SK-N-SH (cell line): ENCODE measurements around the gene CCDC178. TPM values are rescaled to one million over a fixed set of nuclear protein-coding genes. Genes with fewer than 3 reads are reported as not detected.

Experiments used
- CTCF ChIA-PET: fragments of 300-600, 350-600 bp; formaldehyde crosslinking; extraction: SDS; loops from one replicate; lab custom pipeline; 2021; lab: Yijun Ruan, JAX
- POLR2A ChIA-PET: fragments of 350-600 bp; sonication (Branson Sonifier 250); formaldehyde crosslinking; extraction: SDS; loops from one replicate; lab custom pipeline; 2020; ENCODE audit warnings: antibody characterized with exemption, inconsistent platforms; lab: Yijun Ruan, JAX
- DNase-seq: peaks from one replicate; pipeline ENCODE4 v3.0.0; 2012
- H2AFZ ChIP-seq: fragments of 200-600 bp; sonication (generic); 2 replicates; pipeline ENCODE4 v1.8.1; 2016; ENCODE audit warnings: antibody characterized with exemption, mild to moderate bottlenecking, low read depth
- H3F3A ChIP-seq: fragments of 200-600 bp; sonication (generic); replicated peaks from 2 replicates; pipeline ENCODE3; 2016; ENCODE audit warnings: antibody characterized with exemption, mild to moderate bottlenecking; ENCODE audit not compliant: insufficient read depth
- H3K27ac ChIP-seq, 2 experiments: fragments of 200-500 bp in 1 of 2; fragments of 200-600 bp in 1 of 2; sonication (Bioruptor generic) in 1 of 2; sonication (generic), shearing (Covaris generic) in 1 of 2; 2 replicates each; pipeline versions ENCODE4 v1.5.1 to v1.6.1; 2014 to 2016; ENCODE audit warnings: low read depth in 2 of 2, inconsistent platforms in 1 of 2, low read length in 1 of 2, mild to moderate bottlenecking in 1 of 2, mixed read lengths in 1 of 2
- H3K27me3 ChIP-seq: fragments of 200-600 bp; sonication (generic), shearing (Covaris generic); 2 replicates; pipeline ENCODE4 v1.6.1; 2016; ENCODE audit warnings: mixed run types; ENCODE audit not compliant: insufficient read depth
- H3K36me3 ChIP-seq, 2 experiments: fragments of 200-500 bp in 1 of 2; fragments of 200-600 bp in 1 of 2; sonication (Bioruptor generic) in 1 of 2; sonication (generic) in 1 of 2; replicated peaks in 1 of 2; 2 replicates each; pipeline versions ENCODE3 to v1.5.1; 2014 to 2016; ENCODE audit warnings: low read length in 1 of 2, mild to moderate bottlenecking in 1 of 2; ENCODE audit not compliant: insufficient read depth in 2 of 2, control insufficient read depth in 1 of 2
- H3K4me1 ChIP-seq, 2 experiments: fragments of 200-500 bp in 1 of 2; fragments of 200-600 bp in 1 of 2; sonication (Bioruptor generic) in 1 of 2; sonication (generic), shearing (Covaris generic) in 1 of 2; 2 replicates each; pipeline versions ENCODE4 v1.5.1 to v1.6.1; 2014 to 2016; ENCODE audit warnings: low read depth in 1 of 2, low read length in 1 of 2, mixed run types in 1 of 2; ENCODE audit not compliant: insufficient read depth in 2 of 2, control insufficient read depth in 1 of 2
- H3K4me2 ChIP-seq: fragments of 200-600 bp; sonication (generic), shearing (Covaris generic); 2 replicates; pipeline ENCODE4 v1.6.1; 2017; ENCODE audit warnings: mixed run types
- H3K4me3 ChIP-seq, 2 experiments: fragments of 200-500 bp in 1 of 2; fragments of 200-600 bp in 1 of 2; sonication (Bioruptor generic) in 1 of 2; sonication (generic), shearing (Covaris generic) in 1 of 2; 2 replicates each; pipeline versions ENCODE4 v1.5.1 to v1.8.1; 2014 to 2016; ENCODE audit warnings: low read depth in 2 of 2, inconsistent platforms in 1 of 2, low read length in 1 of 2, mild to moderate bottlenecking in 1 of 2, mixed read lengths in 1 of 2, moderate library complexity in 1 of 2
- H3K79me2 ChIP-seq: fragments of 200-600 bp; sonication (generic); 2 replicates; pipeline ENCODE4 v1.8.1; 2017; ENCODE audit warnings: mild to moderate bottlenecking; ENCODE audit not compliant: insufficient read depth
- H3K9ac ChIP-seq: fragments of 200-600 bp; sonication (generic); 2 replicates; pipeline ENCODE4 v1.6.1; 2017; ENCODE audit warnings: mixed run types
- H3K9me2 ChIP-seq: fragments of 200-600 bp; sonication (generic); 2 replicates; pipeline ENCODE4 v1.6.1; 2017; ENCODE audit warnings: mixed run types
- H3K9me3 ChIP-seq: fragments of 200-600 bp; sonication (generic); 2 replicates; pipeline ENCODE4 v1.6.1; 2017; ENCODE audit warnings: mixed run types, mild to moderate bottlenecking, moderate library complexity
- H4K20me1 ChIP-seq: fragments of 200-600 bp; sonication (generic); 2 replicates; pipeline ENCODE4 v1.6.1; 2017; ENCODE audit warnings: mild to moderate bottlenecking, mixed run types; ENCODE audit not compliant: insufficient read depth
- ELF1 ChIP-seq: IDR thresholded peaks from 2 replicates; pipeline ENCODE4 v1.4.0; 2012
- EZH2phosphoT487 ChIP-seq: fragments of 200-600 bp; sonication (generic); IDR thresholded peaks from 2 replicates; pipeline ENCODE4 v1.6.1; 2017; ENCODE audit warnings: low read depth, mixed run types, mild to moderate bottlenecking, antibody characterized with exemption, moderate library complexity, borderline replicate concordance
- FOSL2 ChIP-seq: IDR thresholded peaks from 2 replicates; pipeline ENCODE4 v1.4.0; 2012; ENCODE audit warnings: low read depth, mild to moderate bottlenecking, moderate library complexity, borderline replicate concordance
- FOXJ3 ChIP-seq: sonication (generic); formaldehyde crosslinking; IDR thresholded peaks from 2 replicates; pipeline ENCODE4 v1.5.1; 2020; ENCODE audit warnings: mild to moderate bottlenecking, missing genetic modification reagents
- GABPA ChIP-seq: IDR thresholded peaks from 2 replicates; pipeline ENCODE4 v1.4.0; 2012; ENCODE audit warnings: low read depth, mild to moderate bottlenecking
- GATA2 ChIP-seq: sonication (generic); formaldehyde crosslinking; IDR thresholded peaks from 2 replicates; pipeline ENCODE4 v1.5.0; 2020; ENCODE audit warnings: mild to moderate bottlenecking, missing genetic modification reagents
- IRF3 ChIP-seq: fragments of 150-350 bp; IDR thresholded peaks from 2 replicates; pipeline ENCODE4 v1.6.1; 2016; ENCODE audit warnings: mild to moderate bottlenecking, low read depth, low read length
- MXI1 ChIP-seq: IDR thresholded peaks from 2 replicates; pipeline ENCODE4 v1.6.1; 2012; ENCODE audit warnings: mild to moderate bottlenecking, low read depth, low read length, improper control_type of control experiment
- NRF1 ChIP-seq: IDR thresholded peaks from 2 replicates; pipeline ENCODE4 v1.6.1; 2012; ENCODE audit warnings: low read depth, mild to moderate bottlenecking, low read length
- POLR2AphosphoS5 ChIP-seq: IDR thresholded peaks from 2 replicates; pipeline ENCODE4 v1.6.1; 2012; ENCODE audit warnings: low read depth, low read length
- RAD21 ChIP-seq: IDR thresholded peaks from 2 replicates; pipeline ENCODE4 v1.6.1; 2012; ENCODE audit warnings: mild to moderate bottlenecking, low read length
- RCOR1 ChIP-seq: fragments of 150-350 bp; IDR thresholded peaks from 2 replicates; pipeline ENCODE4 v1.6.1; 2017; ENCODE audit warnings: antibody characterized with exemption, low read length
- REST ChIP-seq: IDR thresholded peaks from 2 replicates; pipeline ENCODE4 v1.6.1; 2012; ENCODE audit warnings: mild to moderate bottlenecking, low read depth, low read length, moderate library complexity
- SIN3A ChIP-seq: IDR thresholded peaks from 2 replicates; pipeline ENCODE4 v1.6.1; 2012; ENCODE audit warnings: low read depth, mild to moderate bottlenecking, low read length, moderate library complexity, borderline replicate concordance
- TCF12 ChIP-seq: IDR thresholded peaks from 2 replicates; pipeline ENCODE4 v1.4.0; 2012
- USF1 ChIP-seq: IDR thresholded peaks from 2 replicates; pipeline ENCODE4 v1.4.0; 2012; ENCODE audit warnings: low read depth, borderline replicate concordance
- WGBS: methylation state at CpG from one replicate; pipeline ENCODE4 v1.1.6; 2017; ENCODE audit warnings: low lambda C conversion rate; 5-methylcytosine and 5-hydroxymethylcytosine counted together
- polyA plus RNA-seq, 3 experiments: library from polyadenylated mRNA; depleted of rRNA; stranded (reverse); fragments of >200 nt; gene quantifications; 2 replicates each; pipeline ENCODE4 v1.2.3, GENCODE V29; 2012

The CCDC178 gene
- polyA plus RNA-seq, 1 of the 3 experiments (the other 2 are of a cell fraction) = not detected

GRCh38 chr18:33076601-33077000, 363.9 kb downstream of the CCDC178 start:
- Histone ChIP-seq H3K4me2 (no peak overlapping the region), H2AFZ (no peak overlapping the region), H3K36me3 (no peaks in the 10 kb centered on the region), H3K9me2 (no peaks in the 10 kb centered on the region), H3K9ac (no peak overlapping the region), H3F3A (no peaks in the 10 kb centered on the region), H3K9me3 (no peaks in the 10 kb centered on the region), H3K27me3 (no peaks in the 10 kb centered on the region), H3K79me2 (no peaks in the 10 kb centered on the region), H4K20me1 (no peaks in the 10 kb centered on the region), H3K27ac (no peak overlapping the region)
- peak; percentile 3 for DNase-seq
- POLR2A ChIA-PET = no interaction called here
- CTCF ChIA-PET = no interaction called here
- TF ChIP-seq ELF1 (no peak), FOXJ3 (CRISPR knock-in tag) (no peak), IRF3 (no peak), POLR2AphosphoS5 (no peak), SIN3A (no peak), FOSL2 (no peak), RCOR1 (no peak), USF1 (no peak), GATA2 (CRISPR knock-in tag) (no peak), GABPA (no peak), NRF1 (no peak), RAD21 (no peak), TCF12 (no peak)
- TF ChIP-seq, all 33 proteins: peak for 0
- H3K4me3 ChIP-seq = no peak overlapping the region
- no peaks in the 10 kb centered on the region for H3K4me1 ChIP-seq
- 9% methylated on average over 2 of the region's 2 CpGs for WGBS

GRCh38 chr18:33074125-33074524, 366.4 kb downstream of the CCDC178 start:
- POLR2A ChIA-PET = no interaction called here

More at GRCh38 chr18:33074125-33074524, 366.4 kb downstream of the CCDC178 start:
- Histone ChIP-seq H3K36me3 (no peaks in the 10 kb centered on the region), H3K4me3 (no peak overlapping the region), H3K4me1 (no peaks in the 10 kb centered on the region), H3K9me3 (no peaks in the 10 kb centered on the region), H3K4me2 (no peak overlapping the region)
- TF ChIP-seq MXI1 (no peak), REST (no peak), EZH2phosphoT487 (no peak)
- TF ChIP-seq, all 33 proteins: peak for 0
- Histone ChIP-seq H2AFZ (no peak overlapping the region), H3K9ac (no peak overlapping the region), H4K20me1 (no peaks in the 10 kb centered on the region), H3K79me2 (no peaks in the 10 kb centered on the region), H3F3A (no peaks in the 10 kb centered on the region), H3K27ac (no peak overlapping the region), H3K9me2 (no peaks in the 10 kb centered on the region), H3K27me3 (no peaks in the 10 kb centered on the region)
- DNase-seq = no peak
- 63% methylated on average over 3 of the region's 3 CpGs for WGBS
- CTCF ChIA-PET = no interaction called here
